Activated gamma-delta T cell (primary cell): Measurements from ENCODE around the gene LILRB1.
"Not testable (repeated sequence)": the region's sequence is repeated elsewhere in the genome, so short reads cannot be mapped to it uniquely, and the experiment has no call there.

Experiments used
- DNase-seq: peaks from one replicate; lab custom pipeline; 2025; lab: John Stamatoyannopoulos, UW

The LILRB1 gene

GRCh38 chr19:54662730-54663129, 32.4 kb downstream of the LILRB1 start, which contains the start of gene LILRB4:
TSS of gene LILRB4 (plus strand) at chr19:54662985. CDS start at chr19:54663034, 49 bp downstream.
- no peak for DNase-seq

DNA sequence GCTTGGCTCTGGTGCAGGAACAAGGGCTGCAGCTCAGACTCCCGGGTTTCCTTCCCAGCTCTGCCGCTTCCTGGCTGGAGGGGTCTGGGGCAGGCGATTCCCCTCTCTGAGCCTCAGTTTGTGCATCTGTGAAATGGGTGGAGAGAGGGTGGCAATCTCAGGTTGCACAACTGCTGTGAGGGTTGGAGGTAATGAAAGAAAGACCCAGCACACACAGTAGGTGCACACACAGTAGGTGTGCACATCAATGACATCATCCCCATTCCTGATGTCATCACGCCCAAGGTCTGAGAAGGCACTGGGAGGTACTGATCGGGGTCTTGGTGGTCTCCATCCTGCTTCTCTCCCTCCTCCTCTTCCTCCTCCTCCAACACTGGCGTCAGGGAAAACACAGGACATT, 35.2 kb downstream of the LILRB1 start:
- DNase-seq = no peak

DNA sequence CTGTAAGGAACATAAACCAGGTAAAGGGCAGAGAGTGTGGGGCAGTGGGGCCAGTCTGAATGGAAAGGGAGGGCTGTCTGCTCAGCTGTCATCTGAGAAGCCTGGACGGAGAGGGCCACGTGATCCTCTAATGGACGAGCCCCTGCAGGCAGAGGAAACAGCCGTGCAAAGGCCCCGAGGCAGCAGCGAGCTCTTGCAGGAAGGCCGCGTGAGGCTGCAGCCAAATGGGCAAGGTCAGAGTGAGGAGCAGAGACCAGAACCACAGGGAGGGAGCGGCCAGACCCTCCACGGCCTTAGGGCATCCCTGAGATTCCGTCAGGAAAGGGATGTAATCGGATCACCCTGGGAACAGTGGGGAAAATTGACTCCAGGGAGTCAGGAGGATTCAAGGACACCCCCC, 36.9 kb downstream of the LILRB1 start:
- DNase-seq = no peak

- no peak for DNase-seq
Measured at GRCh38 chr19:54668353-54668752, 38.1 kb downstream of the LILRB1 start.

- DNase-seq = no peak
Measured at GRCh38 chr19:54670576-54671357, 40.5 kb downstream of the LILRB1 start.

GRCh38 chr19:54673222-54673621, 42.9 kb downstream of the LILRB1 start:
- DNase-seq = no peak

DNA sequence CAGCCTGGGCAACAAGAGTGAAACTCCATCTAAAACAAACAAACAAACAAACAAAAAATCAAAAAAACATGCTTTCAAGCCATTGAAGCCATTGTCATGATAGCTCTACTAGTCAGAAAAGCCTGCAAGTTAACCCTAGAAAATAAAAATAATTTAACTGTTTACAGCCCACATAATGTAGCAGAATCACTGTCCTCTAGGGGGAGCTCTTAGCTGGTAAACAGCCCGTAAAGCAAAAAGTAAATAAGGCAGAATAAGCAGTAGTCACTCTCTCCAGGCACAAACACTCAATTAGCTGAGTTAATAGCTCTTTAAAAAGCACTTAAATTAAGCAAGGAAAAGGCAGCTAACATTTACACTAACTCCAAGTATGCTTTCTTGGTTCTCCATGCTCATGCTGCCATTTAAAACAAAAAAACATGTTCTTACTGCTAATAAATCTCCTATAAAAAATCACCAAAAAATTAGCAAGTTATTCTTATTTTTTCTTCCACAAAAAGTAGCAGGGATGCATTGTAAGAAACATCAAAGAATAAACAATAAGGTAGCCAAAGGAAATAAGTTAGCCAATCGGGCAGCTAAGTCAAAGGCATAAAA, 43.8 kb downstream of the LILRB1 start:
- no peak for DNase-seq

DNA sequence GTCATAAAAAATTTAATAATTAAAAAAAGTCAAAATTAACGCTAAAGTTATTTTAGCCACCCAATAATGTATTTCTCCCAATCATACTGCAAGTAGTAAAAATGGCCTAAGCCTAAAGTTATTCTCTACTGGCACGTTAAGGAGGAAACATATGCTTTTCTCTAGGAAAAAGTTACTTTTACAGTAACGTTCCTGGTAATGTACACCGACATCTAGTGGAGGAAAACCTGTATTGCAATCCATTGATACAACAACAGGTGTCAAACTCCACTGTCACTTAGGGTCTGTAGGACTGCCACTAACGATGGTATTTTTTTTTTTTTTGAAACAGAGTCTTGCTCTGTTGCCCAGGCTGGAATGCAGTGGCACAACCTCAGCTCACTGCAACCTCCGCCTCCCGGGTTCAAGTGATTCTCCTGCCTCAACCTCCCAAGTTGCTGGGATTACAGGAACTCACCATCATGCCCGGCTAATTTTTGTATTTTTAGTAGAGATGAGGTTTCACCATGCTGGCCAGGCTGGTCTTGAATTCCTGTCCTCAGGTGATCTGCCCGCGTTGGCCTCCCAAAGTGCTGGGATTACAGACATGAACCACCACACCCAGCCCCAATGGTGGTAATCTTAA, 46.0 kb downstream of the LILRB1 start:
- DNase-seq = not testable (repeated sequence)

DNA sequence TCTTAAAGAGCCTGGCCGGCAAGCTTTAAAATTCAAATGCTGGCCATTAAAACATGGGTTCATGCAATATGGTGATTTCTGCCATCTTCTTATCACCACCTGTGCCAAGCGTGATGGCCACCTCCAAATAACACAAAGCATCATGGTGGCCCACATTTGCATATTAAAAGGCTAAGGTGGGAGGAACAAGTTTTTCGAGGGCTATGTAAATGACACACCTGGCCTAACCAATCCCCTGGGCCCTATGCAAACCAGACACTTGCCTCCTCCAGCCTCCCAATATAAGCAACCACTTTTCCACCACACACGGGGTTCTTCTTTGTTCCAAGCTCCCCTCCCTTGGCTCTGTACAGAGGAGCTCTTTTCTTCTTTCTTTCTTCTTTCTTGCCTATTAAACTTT, 46.9 kb downstream of the LILRB1 start:
- DNase-seq = no peak

- DNase-seq = not testable (repeated sequence)
Measured at GRCh38 chr19:54681596-54681995, 51.3 kb downstream of the LILRB1 start.

GRCh38 chr19:54682306-54682856, 52.1 kb downstream of the LILRB1 start:
- DNase-seq = no peak

GRCh38 chr19:54684527-54684926, 54.2 kb downstream of the LILRB1 start:
- DNase-seq = no peak
